GM12873 (cell line): ENCODE measurements around the gene AZIN2.

Experiments used
- TF ChIP-seq, protein P1 (sequence below): IDR thresholded peaks from 2 replicates; pipeline ENCODE4 v1.5.1; 2012; ENCODE audit warnings: low read depth, mild to moderate bottlenecking, moderate library complexity, low read length, control low read depth; ENCODE audit not compliant: insufficient read depth; ENCODE audit errors: missing control alignments

The AZIN2 gene

DNA sequence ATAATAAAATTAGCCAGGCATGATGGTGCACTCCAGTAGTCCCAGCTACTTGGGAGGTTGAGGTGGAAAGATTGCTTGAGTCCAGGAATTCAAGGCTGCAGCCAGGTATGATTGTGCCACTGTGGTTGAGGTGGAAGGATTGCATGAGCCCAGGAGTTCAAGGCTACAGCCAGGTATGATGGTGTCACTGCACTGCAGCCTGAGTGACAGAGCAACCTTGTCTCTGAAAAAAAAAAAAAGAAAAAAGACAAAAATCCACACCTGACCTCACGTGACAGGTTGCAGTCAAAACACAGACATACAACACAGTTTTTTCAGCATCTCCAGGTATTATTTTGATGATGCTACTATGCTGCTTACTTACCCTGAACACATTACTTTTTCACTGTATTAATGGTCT lies 39.9 kb upstream of the AZIN2 start:
- TF ChIP-seq, protein P1, sequence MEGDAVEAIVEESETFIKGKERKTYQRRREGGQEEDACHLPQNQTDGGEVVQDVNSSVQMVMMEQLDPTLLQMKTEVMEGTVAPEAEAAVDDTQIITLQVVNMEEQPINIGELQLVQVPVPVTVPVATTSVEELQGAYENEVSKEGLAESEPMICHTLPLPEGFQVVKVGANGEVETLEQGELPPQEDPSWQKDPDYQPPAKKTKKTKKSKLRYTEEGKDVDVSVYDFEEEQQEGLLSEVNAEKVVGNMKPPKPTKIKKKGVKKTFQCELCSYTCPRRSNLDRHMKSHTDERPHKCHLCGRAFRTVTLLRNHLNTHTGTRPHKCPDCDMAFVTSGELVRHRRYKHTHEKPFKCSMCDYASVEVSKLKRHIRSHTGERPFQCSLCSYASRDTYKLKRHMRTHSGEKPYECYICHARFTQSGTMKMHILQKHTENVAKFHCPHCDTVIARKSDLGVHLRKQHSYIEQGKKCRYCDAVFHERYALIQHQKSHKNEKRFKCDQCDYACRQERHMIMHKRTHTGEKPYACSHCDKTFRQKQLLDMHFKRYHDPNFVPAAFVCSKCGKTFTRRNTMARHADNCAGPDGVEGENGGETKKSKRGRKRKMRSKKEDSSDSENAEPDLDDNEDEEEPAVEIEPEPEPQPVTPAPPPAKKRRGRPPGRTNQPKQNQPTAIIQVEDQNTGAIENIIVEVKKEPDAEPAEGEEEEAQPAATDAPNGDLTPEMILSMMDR = no peak

DNA sequence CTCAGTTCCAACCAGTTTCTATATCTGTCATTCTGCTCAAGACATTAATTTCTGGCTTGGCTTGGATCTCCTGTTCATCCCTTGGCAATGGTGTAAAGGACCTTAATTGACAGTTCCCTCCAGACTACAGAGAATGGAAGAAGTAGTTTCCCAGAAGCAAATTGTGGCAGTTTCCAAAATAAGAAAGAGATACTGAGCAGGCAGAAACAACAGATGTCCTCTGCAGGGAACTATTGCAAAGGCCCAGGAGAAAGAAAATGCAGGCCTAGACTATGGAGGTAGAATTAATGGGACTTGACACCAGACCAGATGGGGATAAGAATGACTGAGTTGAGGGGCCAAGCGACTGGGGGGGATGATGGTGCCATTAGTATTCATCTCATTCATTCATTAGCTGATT lies 38.1 kb upstream of the AZIN2 start:
- TF ChIP-seq, protein P1 = no peak

DNA sequence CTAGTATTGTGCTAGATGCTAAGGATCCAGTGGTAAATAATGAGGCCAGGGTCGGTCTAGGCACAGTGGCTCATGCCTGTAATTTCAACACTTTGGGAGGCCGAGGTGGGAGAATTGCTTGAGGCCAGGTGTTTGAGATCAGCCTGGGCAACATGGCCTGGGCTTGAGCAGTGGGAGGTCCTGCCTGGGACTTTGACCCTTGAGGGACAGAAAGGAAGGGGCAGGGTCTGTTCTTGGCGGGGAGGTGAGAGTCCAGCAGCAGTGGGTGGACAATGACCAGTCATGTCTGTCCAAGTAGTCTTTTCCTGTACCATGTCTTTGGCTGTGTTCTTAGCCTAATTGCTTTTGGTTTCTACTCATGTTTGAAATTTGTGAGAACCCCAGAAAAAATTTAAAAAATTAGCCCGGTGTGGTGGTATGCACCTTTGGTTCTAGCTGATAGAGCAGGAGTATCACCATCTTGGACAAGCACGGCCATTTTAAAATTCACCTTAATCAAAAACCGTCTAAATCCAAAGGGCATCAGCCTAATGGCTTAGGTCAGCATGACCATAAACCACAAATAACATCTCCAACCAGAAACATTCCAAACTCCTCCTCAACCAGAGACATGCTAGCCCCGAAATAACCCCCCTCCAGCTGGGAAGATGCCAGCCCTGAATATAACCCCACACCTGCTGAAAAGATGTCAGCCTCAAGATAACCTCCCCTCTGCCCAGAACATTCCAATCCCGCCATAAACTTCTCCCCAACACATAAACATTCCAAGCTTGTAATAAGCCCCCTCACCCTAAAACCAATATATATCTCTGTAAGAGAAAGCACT lies 37.5 kb upstream of the AZIN2 start:
- TF ChIP-seq, protein P1 = no peak

GRCh38 chr1:33045246-33045645 lies 35.7 kb upstream of the AZIN2 start:
- TF ChIP-seq, protein P1 = no peak

GRCh38 chr1:33045814-33046213 lies 35.1 kb upstream of the AZIN2 start:
- TF ChIP-seq, protein P1 = no peak

GRCh38 chr1:33047290-33047689 lies 33.7 kb upstream of the AZIN2 start:
- TF ChIP-seq, protein P1 = no peak

GRCh38 chr1:33047839-33048305 lies 33.1 kb upstream of the AZIN2 start:
- TF ChIP-seq, protein P1 = no peak
